ENCODE measurements around the gene CHRM4.

Gene CHRM4

GRCh38 chr11:46393231-46393616 is 1.6 kb upstream of the CHRM4 start:
- H3K27ac ChIP-seq, result no peak overlapping the region
- H3K9ac ChIP-seq (ENCODE audit: insufficient read length), result no peak overlapping the region
- no peak for TF ChIP-seq EZH2 (IDR thresholded peaks at IDR 0.05)
- no peak for TF ChIP-seq FOXP2 (optimal IDR thresholded peaks at IDR 0.05; ENCODE audit: control extremely low read depth, extremely low read length, insufficient read depth)
- no peak for TF ChIP-seq POLR2AphosphoS5 (IDR thresholded peaks at IDR 0.05; ENCODE audit: borderline replicate concordance, low read depth, low read length)
- no peaks in the 10 kb centered on the region for H3K9me3 ChIP-seq (ENCODE audit: low read depth, low read length)
- peaks cover 4% of the 10 kb centered on the region; the same call in 1 of the 2 replicates for H3K36me3 ChIP-seq (ENCODE audit: insufficient read depth, low read length)
- DNase-seq (ENCODE audit: low read depth, low spot score), result no peak
- H3K4me3 ChIP-seq, result no peak overlapping the region

- peak overlapping the region; percentile 70 for H3K4me3 ChIP-seq
- no peaks in the 10 kb centered on the region for H3K9me3 ChIP-seq (ENCODE audit: low read depth, low read length)
- no peak for DNase-seq (ENCODE audit: low read depth, low spot score)
- peaks cover 4% of the 10 kb centered on the region; the same call in 1 of the 2 replicates for H3K36me3 ChIP-seq (ENCODE audit: insufficient read depth, low read length)
- H3K27ac ChIP-seq, result no peak overlapping the region
- no peak overlapping the region for H3K9ac ChIP-seq (ENCODE audit: insufficient read length)
- 0 out of 2 replicates have a peak, but pooled peaks have one; percentile 12 for TF ChIP-seq POLR2AphosphoS5 (IDR thresholded peaks at IDR 0.05; ENCODE audit: borderline replicate concordance, low read depth, low read length)
- TF ChIP-seq EZH2 (IDR thresholded peaks at IDR 0.05), result no peak
These were observed 1.1 kb upstream of the CHRM4 start for GRCh38 chr11:46392421-46393230.

GRCh38 chr11:46391186-46391577 is 394 bp downstream of the CHRM4 start:
- TF ChIP-seq FOXP2 (optimal IDR thresholded peaks at IDR 0.05; ENCODE audit: control extremely low read depth, extremely low read length, insufficient read depth) (no peak), POLR2AphosphoS5 (IDR thresholded peaks at IDR 0.05; ENCODE audit: borderline replicate concordance, low read depth, low read length) (no peak), EZH2 (IDR thresholded peaks at IDR 0.05) (no peak)

GRCh38 chr11:46390331-46391171 is 1.0 kb downstream of the CHRM4 start:
- no peak overlapping the region for H3K9ac ChIP-seq (ENCODE audit: insufficient read length)
- H3K9me3 ChIP-seq (ENCODE audit: low read depth, low read length), result no peaks in the 10 kb centered on the region
- H3K27ac ChIP-seq, result no peak overlapping the region
- no peaks in the 10 kb centered on the region for H3K36me3 ChIP-seq (ENCODE audit: insufficient read depth, low read length)
- TF ChIP-seq EZH2 (IDR thresholded peaks at IDR 0.05) (no peak), FOXP2 (optimal IDR thresholded peaks at IDR 0.05; ENCODE audit: control extremely low read depth, extremely low read length, insufficient read depth) (no peak), POLR2AphosphoS5 (IDR thresholded peaks at IDR 0.05; ENCODE audit: borderline replicate concordance, low read depth, low read length) (no peak)
- peak overlapping the region; percentile 71 for H3K4me3 ChIP-seq
- no peak for DNase-seq (ENCODE audit: low read depth, low spot score)

More at GRCh38 chr11:46391186-46391577, 394 bp downstream of the CHRM4 start:
- Histone ChIP-seq H3K27ac (no peak overlapping the region), H3K9me3 (ENCODE audit: low read depth, low read length) (no peaks in the 10 kb centered on the region), H3K4me3 (peak overlapping the region; percentile 62), H3K9ac (ENCODE audit: insufficient read length) (no peak overlapping the region), H3K36me3 (ENCODE audit: insufficient read depth, low read length) (no peaks in the 10 kb centered on the region)
- no peak for DNase-seq (ENCODE audit: low read depth, low spot score)

GRCh38 chr11:46389450-46390330 is 1.9 kb downstream of the CHRM4 start:
- Histone ChIP-seq H3K4me3 (peak overlapping the region; percentile 71), H3K36me3 (ENCODE audit: insufficient read depth, low read length) (no peaks in the 10 kb centered on the region), H3K27ac (no peak overlapping the region), H3K9ac (ENCODE audit: insufficient read length) (no peak overlapping the region), H3K9me3 (ENCODE audit: low read depth, low read length) (no peaks in the 10 kb centered on the region)
- no peak for DNase-seq (ENCODE audit: low read depth, low spot score)
- no peak for TF ChIP-seq FOXP2 (optimal IDR thresholded peaks at IDR 0.05; ENCODE audit: control extremely low read depth, extremely low read length, insufficient read depth)
- no peak for TF ChIP-seq POLR2AphosphoS5 (IDR thresholded peaks at IDR 0.05; ENCODE audit: borderline replicate concordance, low read depth, low read length)
- no peak for TF ChIP-seq EZH2 (IDR thresholded peaks at IDR 0.05)

GRCh38 chr11:46388619-46389449 is 2.7 kb downstream of the CHRM4 start:
- H3K9ac ChIP-seq (ENCODE audit: insufficient read length), result no peak overlapping the region
- no peaks in the 10 kb centered on the region for H3K36me3 ChIP-seq (ENCODE audit: insufficient read depth, low read length)
- TF ChIP-seq POLR2AphosphoS5 (IDR thresholded peaks at IDR 0.05; ENCODE audit: borderline replicate concordance, low read depth, low read length) (no peak), FOXP2 (optimal IDR thresholded peaks at IDR 0.05; ENCODE audit: control extremely low read depth, extremely low read length, insufficient read depth) (no peak), EZH2 (IDR thresholded peaks at IDR 0.05) (no peak)
- peak overlapping the region; percentile 71 for H3K4me3 ChIP-seq
- no peaks in the 10 kb centered on the region for H3K9me3 ChIP-seq (ENCODE audit: low read depth, low read length)
- H3K27ac ChIP-seq, result no peak overlapping the region
- DNase-seq (ENCODE audit: low read depth, low spot score), result no peak

- TF ChIP-seq POLR2AphosphoS5 (IDR thresholded peaks at IDR 0.05; ENCODE audit: borderline replicate concordance, low read depth, low read length) (no peak), FOXP2 (optimal IDR thresholded peaks at IDR 0.05; ENCODE audit: control extremely low read depth, extremely low read length, insufficient read depth) (no peak), EZH2 (IDR thresholded peaks at IDR 0.05) (no peak)
- Histone ChIP-seq H3K36me3 (ENCODE audit: insufficient read depth, low read length) (no peaks in the 10 kb centered on the region), H3K27ac (no peak overlapping the region), H3K9ac (ENCODE audit: insufficient read length) (no peak overlapping the region), H3K9me3 (ENCODE audit: low read depth, low read length) (no peaks in the 10 kb centered on the region), H3K4me3 (no peak overlapping the region)
- DNase-seq (ENCODE audit: low read depth, low spot score), result no peak
These were observed 3.5 kb downstream of the CHRM4 start for GRCh38 chr11:46387919-46388618.

Data from SK-N-MC (cell line).